T-helper 1 cell treated with Interleukin-12 subunit alpha and Interleukin-12 subunit beta and Interleukin-4 antibody, amounts not matched to agents 30 ng/mL and 1 ng/mL, for 36 hours (primary cell): Measurements from ENCODE around the gene AP4S1. TPM values are rescaled to one million over a fixed set of nuclear protein-coding genes. Genes with fewer than 3 reads are reported as not detected.
"Not testable (repeated sequence)": the region's sequence is repeated elsewhere in the genome, so short reads cannot be mapped to it uniquely, and the experiment has no call there.

Experiments used
- intact Hi-C: fragments of 100-400 bp; cut with micrococcal nuclease; formaldehyde crosslinking; loops from one replicate; pipeline ENCODE4 v1.15.1; 2024
- total RNA-seq: library from RNA; stranded (reverse); gene quantifications from 2 replicates; pipeline ENCODE4 v1.2.3, GENCODE V29; 2022

Gene AP4S1
- total RNA-seq, 1 donor from 2014 or later = 8.1 TPM

- intact Hi-C loops = no loop called here
Observed at GRCh38 chr14:31038521-31039166, 13.2 kb downstream of the AP4S1 start.

- intact Hi-C loops = no loop called here
Observed at GRCh38 chr14:31042300-31042699, 16.9 kb downstream of the AP4S1 start.

GRCh38 chr14:31042893-31043292 is 17.4 kb downstream of the AP4S1 start:
- intact Hi-C loops = not testable (repeated sequence)

GRCh38 chr14:31043379-31043778 is 17.9 kb downstream of the AP4S1 start:
- intact Hi-C loops = no loop called here

- intact Hi-C loops = no loop called here
Observed at GRCh38 chr14:31045501-31046080, 20.1 kb downstream of the AP4S1 start.

- intact Hi-C loops = no loop called here
Observed at GRCh38 chr14:31047503-31047902, 22.1 kb downstream of the AP4S1 start.

- intact Hi-C loops = no loop called here
Observed at GRCh38 chr14:31051023-31051422, 25.6 kb downstream of the AP4S1 start.

- intact Hi-C loops = no loop called here
Observed at GRCh38 chr14:31051511-31051910, 26.1 kb downstream of the AP4S1 start.

- intact Hi-C loops = not testable (repeated sequence)
Observed at GRCh38 chr14:31052905-31053586, 27.6 kb downstream of the AP4S1 start.

- intact Hi-C loops = no loop called here
Observed at GRCh38 chr14:31057035-31057434, 31.6 kb downstream of the AP4S1 start.

GRCh38 chr14:31057701-31058364 is 32.4 kb downstream of the AP4S1 start:
- intact Hi-C loops = no loop called here

- intact Hi-C loops = no loop called here
Observed at GRCh38 chr14:31059152-31059924, 33.9 kb downstream of the AP4S1 start.

GRCh38 chr14:31060253-31060875 is 34.9 kb downstream of the AP4S1 start:
- intact Hi-C loops = no loop called here

- intact Hi-C loops = not testable (repeated sequence)
Observed at GRCh38 chr14:31062908-31063307, 37.5 kb downstream of the AP4S1 start.

- intact Hi-C loops = no loop called here
Observed at GRCh38 chr14:31068235-31068634, 42.8 kb downstream of the AP4S1 start.

- intact Hi-C loops = no loop called here
Observed at GRCh38 chr14:31069343-31069742, 43.9 kb downstream of the AP4S1 start.

- intact Hi-C loops = no loop called here
Observed at GRCh38 chr14:31070431-31070830, 45.0 kb downstream of the AP4S1 start.

GRCh38 chr14:31071151-31071550 is 45.7 kb downstream of the AP4S1 start:
- intact Hi-C loops = no loop called here

GRCh38 chr14:31075144-31075543 is 49.7 kb downstream of the AP4S1 start:
- intact Hi-C loops = no loop called here

GRCh38 chr14:31078766-31079165 is 53.3 kb downstream of the AP4S1 start:
- intact Hi-C loops = no loop called here

- intact Hi-C loops = loop anchor here (10.0 kb wide), 1 partner anchor 195 kb away; no protein-coding TSS in a partner anchor
Observed at GRCh38 chr14:31080056-31080455, 54.6 kb downstream of the AP4S1 start.
